GM10847 (cell line): ENCODE data around the gene NELFA.

Source experiments
- POLR2A ChIP-seq: IDR thresholded peaks from 2 replicates; pipeline ENCODE4 v1.6.1; 2011; ENCODE audit not compliant: insufficient read length; ENCODE audit errors: extremely low read depth

NELFA gene

GRCh38 chr4:2008921-2009650, at the start of gene NELFA:
Gene NELFA (minus strand): TSS chr4:2008974. CDS start chr4:2008959, 15 bp downstream.
- TF ChIP-seq POLR2A: peak; percentile 67

- TF ChIP-seq POLR2A: no peak
These were observed 48.8 kb upstream of the NELFA start for GRCh38 chr4:2057382-2058065.

GRCh38 chr4:2054217-2054616, 45.4 kb upstream of the NELFA start:
- TF ChIP-seq POLR2A: no peak

- TF ChIP-seq POLR2A: no peak
These were observed 42.3 kb upstream of the NELFA start for GRCh38 chr4:2051086-2051485.

- TF ChIP-seq POLR2A: no peak
These were observed 41.0 kb upstream of the NELFA start for GRCh38 chr4:2049811-2050210.

GRCh38 chr4:2049381-2049780, 40.6 kb upstream of the NELFA start:
- TF ChIP-seq POLR2A: no peak

- no peak for TF ChIP-seq POLR2A
These were observed 40.1 kb upstream of the NELFA start for GRCh38 chr4:2048831-2049230.

GRCh38 chr4:2047781-2048581, 39.2 kb upstream of the NELFA start:
- TF ChIP-seq POLR2A: no peak

GRCh38 chr4:2047031-2047660, 38.4 kb upstream of the NELFA start:
- TF ChIP-seq POLR2A: no peak

GRCh38 chr4:2046031-2046961, 37.5 kb upstream of the NELFA start:
- TF ChIP-seq POLR2A: no peak

GRCh38 chr4:2045518-2045951, 36.8 kb upstream of the NELFA start:
- TF ChIP-seq POLR2A: no peak

- TF ChIP-seq POLR2A: no peak
These were observed 36.1 kb upstream of the NELFA start for GRCh38 chr4:2044542-2045517.

GRCh38 chr4:2044119-2044485, 35.3 kb upstream of the NELFA start:
- TF ChIP-seq POLR2A: no peak

- TF ChIP-seq POLR2A: no peak
These were observed 34.8 kb upstream of the NELFA start for GRCh38 chr4:2043396-2044118.
